ENCODE results near the gene PLXNA1. TPM values are rescaled to one million over a fixed set of nuclear protein-coding genes. Genes with fewer than 3 reads are reported as not detected.

PLXNA1 gene
- total RNA-seq, 1 experiment from 2014 or later, result 44.4 TPM

DNA sequence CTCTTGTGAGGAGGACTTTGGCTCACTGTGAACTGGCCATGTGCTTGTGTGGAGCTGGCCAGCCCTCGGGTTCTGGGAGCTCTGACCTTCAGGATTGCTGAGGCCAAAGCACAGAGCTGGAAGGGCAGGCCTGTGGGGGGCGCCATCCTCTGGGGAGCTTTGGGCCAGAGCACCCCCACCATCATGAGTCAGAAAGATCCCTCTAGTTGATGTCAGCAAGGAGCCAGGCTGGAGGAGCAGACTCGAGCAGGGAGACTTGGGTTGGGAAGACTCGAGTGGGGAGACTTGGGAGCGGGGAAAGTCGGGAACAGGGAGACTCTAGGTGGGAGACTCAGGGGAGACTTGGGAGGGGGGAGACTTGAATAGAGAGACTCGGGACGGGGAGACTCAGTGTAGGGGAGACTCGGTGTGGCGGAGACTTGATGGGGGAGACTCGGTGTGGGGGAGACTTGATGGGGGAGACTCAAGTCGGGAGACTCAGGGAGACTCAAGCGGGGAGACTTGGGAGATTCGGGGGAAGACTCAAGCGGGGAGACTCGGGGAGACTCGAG, 37.7 kb upstream of the PLXNA1 start:
- no peak for DNase-seq (ENCODE audit: low read depth in 1 of 2, low spot score in 2 of 2)
- Histone ChIP-seq H3K27me3 (replicated peaks) (no peaks in the 10 kb centered on the region), H3K4me3 (no peak overlapping the region), H3K27ac (no peak overlapping the region), H3K4me1 (replicated peaks) (no peaks in the 10 kb centered on the region), H3K9me3 (replicated peaks) (no peaks in the 10 kb centered on the region), H3K36me3 (no peaks in the 10 kb centered on the region)

DNA sequence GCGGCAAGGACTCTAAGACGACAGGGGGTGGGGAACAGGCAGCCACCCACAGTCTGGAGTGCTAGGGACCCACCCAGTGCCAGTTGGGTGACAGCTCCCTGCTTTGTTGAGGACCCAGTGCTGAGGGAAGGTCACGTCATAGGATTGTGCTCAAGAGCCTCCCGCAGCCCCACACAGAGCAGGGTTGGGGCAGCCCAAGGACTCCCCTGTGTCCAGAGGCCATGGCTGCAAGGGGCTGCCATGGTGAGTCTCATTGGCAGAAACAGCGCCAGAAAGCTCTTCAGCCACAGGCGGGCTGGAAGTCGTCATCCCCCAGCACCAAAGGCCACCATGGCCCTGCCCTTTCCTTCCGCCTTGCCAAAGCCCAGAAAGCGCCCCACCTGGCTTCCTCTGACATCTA, 37.0 kb upstream of the PLXNA1 start:
- H3K27me3 ChIP-seq (replicated peaks), result no peaks in the 10 kb centered on the region
- no peak for DNase-seq (ENCODE audit: low read depth in 1 of 2, low spot score in 2 of 2)
- H3K4me1 ChIP-seq (replicated peaks), result no peaks in the 10 kb centered on the region
- no peaks in the 10 kb centered on the region for H3K9me3 ChIP-seq (replicated peaks)
- no peak overlapping the region for H3K27ac ChIP-seq
- H3K36me3 ChIP-seq, result no peaks in the 10 kb centered on the region
- no peak overlapping the region for H3K4me3 ChIP-seq

DNA sequence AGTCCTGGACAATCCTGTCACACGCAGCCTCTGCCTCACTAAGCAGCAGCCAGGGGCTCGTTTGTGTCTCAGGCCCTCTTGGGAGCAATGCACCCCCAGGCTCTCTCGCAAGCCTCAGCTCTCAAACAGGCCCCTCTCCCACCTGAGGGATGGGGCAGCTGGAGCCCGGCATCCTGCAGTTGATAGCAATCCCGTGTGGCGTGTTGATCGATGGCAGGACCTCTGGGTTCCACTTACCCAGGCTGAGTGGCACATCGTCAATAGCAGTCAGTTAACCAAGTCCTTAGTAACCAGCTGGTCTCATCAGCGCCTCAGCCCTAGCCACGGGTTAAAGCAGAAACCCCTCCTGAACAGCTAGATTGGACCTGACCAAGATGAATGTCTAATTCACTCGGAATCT, 36.5 kb upstream of the PLXNA1 start:
- Histone ChIP-seq H3K4me1 (replicated peaks) (no peaks in the 10 kb centered on the region), H3K9me3 (replicated peaks) (no peaks in the 10 kb centered on the region), H3K27ac (no peak overlapping the region), H3K36me3 (no peaks in the 10 kb centered on the region), H3K27me3 (replicated peaks) (no peaks in the 10 kb centered on the region), H3K4me3 (no peak overlapping the region)
- DNase-seq (ENCODE audit: low read depth in 1 of 2, low spot score in 2 of 2), result no peak

DNA sequence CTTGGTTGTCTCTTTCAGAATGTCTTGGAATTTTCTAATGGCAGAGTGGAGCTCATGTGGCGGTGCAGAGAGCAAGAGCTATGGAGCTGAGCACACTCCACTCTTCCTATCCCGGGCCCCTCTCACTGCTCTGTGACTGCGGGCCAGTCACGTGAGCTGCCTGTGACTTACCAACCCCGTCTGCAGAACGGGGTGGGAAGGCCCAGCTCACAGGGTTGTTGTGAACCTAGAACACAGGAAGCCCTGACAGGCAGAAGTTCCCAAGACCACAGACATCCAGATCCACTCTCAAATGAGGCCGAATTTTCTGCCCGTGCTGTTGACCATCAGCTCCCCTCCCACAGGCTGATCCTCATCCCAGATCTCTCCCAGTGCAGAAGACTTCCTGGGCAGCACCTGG, 35.5 kb upstream of the PLXNA1 start:
- Histone ChIP-seq H3K27me3 (replicated peaks) (no peaks in the 10 kb centered on the region), H3K4me3 (no peak overlapping the region), H3K36me3 (no peaks in the 10 kb centered on the region), H3K4me1 (replicated peaks) (peaks cover 6% of the 10 kb centered on the region; the same call in 1 of the 2 replicates), H3K9me3 (replicated peaks) (no peaks in the 10 kb centered on the region), H3K27ac (no peak overlapping the region)
- no peak for DNase-seq (ENCODE audit: low read depth in 1 of 2, low spot score in 2 of 2)

DNA sequence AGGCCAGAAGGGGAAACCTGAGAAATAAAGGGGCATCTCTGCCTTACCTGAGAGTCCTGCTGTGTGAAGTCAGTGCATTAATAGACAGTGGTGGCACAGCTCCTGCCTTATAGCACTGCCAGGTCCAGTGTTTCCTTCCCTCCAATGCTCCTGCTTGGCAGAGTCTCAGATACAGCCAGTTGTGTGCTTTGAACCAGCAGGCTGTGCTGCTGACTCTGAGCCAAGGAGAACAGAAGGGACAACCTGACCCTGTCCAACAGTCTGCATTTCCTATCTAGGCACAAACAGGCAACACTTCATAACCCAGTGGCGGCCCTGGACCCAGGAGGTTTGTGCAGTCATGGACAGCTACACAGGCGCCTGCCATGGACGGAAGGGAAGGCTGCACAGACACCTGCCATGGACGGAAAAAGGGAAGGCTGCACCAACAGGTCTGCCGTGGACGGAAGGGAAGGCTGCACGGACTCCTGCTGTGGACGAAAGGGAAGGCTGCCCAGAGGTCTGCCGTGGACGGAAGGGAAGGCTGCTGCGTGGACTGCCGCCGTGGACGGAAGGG, 33.9 kb upstream of the PLXNA1 start:
- peaks cover 8% of the 10 kb centered on the region for H3K4me1 ChIP-seq (replicated peaks)
- H3K9me3 ChIP-seq (replicated peaks), result no peaks in the 10 kb centered on the region
- H3K36me3 ChIP-seq, result no peaks in the 10 kb centered on the region
- DNase-seq (ENCODE audit: low read depth in 1 of 2, low spot score in 2 of 2), result no peak
- no peak overlapping the region for H3K27ac ChIP-seq
- H3K27me3 ChIP-seq (replicated peaks), result no peaks in the 10 kb centered on the region
- no peak overlapping the region for H3K4me3 ChIP-seq

DNA sequence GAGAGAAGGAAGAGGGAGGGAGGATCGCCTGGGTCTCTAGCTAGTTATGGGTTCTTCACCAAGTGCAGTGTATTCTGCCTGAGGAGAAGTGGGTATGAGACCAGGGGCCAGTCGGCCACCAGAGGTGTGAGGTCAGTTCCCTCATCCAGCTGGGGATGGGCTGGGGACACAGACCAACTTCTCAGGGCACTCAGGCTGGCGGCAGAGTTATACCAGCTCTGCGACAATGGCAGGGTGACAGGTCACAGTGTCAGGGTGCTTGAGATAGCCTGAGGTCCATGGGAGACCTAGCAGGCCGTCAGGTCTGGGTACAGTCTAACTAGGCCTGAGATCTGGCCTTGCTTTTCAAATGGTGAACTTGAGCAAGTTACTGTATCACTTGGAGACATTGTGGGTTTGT, 31.4 kb upstream of the PLXNA1 start:
- Histone ChIP-seq H3K27me3 (replicated peaks) (no peaks in the 10 kb centered on the region), H3K4me3 (no peak overlapping the region), H3K36me3 (no peaks in the 10 kb centered on the region), H3K4me1 (replicated peaks) (peaks cover 13% of the 10 kb centered on the region), H3K9me3 (replicated peaks) (no peaks in the 10 kb centered on the region), H3K27ac (no peak overlapping the region)
- no peak for DNase-seq (ENCODE audit: low read depth in 1 of 2, low spot score in 2 of 2)

DNA sequence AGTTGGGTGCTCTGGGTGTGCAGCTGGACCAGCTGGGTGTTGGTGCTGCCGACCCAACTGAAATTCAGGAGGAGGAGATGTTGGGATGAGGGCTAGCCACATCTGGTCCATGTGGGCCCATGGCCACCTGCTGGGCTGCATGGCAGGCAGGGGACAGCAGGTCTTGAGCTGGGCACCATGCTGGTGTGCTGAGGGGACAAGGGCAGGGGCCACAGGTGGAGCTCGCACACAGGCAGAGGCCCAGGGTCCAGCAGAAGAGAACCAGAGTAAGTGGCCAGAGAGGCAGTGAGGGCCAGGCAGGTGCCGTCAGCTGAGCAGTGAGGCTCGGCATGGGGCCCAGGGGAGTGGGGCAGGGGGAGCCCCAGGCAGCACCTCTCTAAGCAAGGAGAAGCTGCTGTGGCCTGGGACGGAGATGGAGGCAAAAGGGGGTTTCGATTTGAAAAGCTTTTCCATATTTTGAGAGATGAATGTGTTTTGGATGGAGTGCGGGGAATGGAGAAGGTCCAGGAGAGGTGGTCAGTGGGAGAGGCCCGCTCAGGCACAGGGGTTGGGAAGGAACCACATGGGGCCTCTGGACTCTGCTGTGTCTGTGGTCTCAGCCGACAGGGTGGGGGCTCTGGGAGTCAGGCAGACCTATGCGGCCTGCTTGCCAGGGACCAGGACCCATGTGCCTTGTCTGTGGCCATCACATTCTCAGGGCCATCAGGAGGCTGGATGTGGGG, 30.5 kb upstream of the PLXNA1 start:
- Histone ChIP-seq H3K9me3 (replicated peaks) (no peaks in the 10 kb centered on the region), H3K27me3 (replicated peaks) (no peaks in the 10 kb centered on the region), H3K4me3 (no peak overlapping the region), H3K27ac (no peak overlapping the region), H3K36me3 (no peaks in the 10 kb centered on the region), H3K4me1 (replicated peaks) (peaks cover 13% of the 10 kb centered on the region)
- DNase-seq (ENCODE audit: low read depth in 1 of 2, low spot score in 2 of 2), result no peak

DNA sequence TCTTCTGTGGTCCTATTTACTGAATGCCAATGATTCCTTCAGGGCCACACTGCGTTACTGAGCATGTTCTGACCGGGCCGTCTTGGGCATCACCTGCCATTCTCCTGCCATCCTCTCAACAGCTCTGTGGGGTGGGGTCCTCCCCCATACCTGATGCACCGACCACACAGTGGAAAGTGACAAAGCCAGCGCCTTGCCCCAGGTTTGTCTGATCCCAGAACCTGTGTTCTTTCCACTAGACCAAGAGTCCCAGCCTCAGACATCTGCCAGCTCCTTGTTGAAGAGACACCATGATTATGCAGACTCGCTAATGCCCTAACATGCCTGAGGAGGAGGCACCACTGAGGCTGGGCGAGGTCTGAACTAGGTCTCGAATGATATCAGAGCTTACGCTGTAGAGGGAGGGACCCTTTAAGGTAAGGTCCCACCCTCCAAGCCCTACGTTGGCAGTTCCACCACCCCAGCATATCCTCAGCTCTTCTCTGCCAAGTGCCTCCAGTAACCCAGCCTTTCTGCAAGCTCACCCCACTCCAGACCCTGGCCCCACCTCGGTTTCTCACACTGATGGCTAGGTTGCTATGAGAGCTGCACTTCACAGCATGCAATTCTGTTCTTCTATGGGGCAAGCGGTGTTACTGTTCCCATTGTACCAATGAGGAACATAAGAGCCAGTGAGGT, 29.8 kb upstream of the PLXNA1 start:
- DNase-seq (ENCODE audit: low read depth in 1 of 2, low spot score in 2 of 2), result no peak
- H3K36me3 ChIP-seq, result no peaks in the 10 kb centered on the region
- H3K27me3 ChIP-seq (replicated peaks), result no peaks in the 10 kb centered on the region
- no peaks in the 10 kb centered on the region for H3K9me3 ChIP-seq (replicated peaks)
- H3K4me1 ChIP-seq (replicated peaks), result peaks cover 13% of the 10 kb centered on the region
- no peak overlapping the region for H3K27ac ChIP-seq
- no peak overlapping the region for H3K4me3 ChIP-seq

DNA sequence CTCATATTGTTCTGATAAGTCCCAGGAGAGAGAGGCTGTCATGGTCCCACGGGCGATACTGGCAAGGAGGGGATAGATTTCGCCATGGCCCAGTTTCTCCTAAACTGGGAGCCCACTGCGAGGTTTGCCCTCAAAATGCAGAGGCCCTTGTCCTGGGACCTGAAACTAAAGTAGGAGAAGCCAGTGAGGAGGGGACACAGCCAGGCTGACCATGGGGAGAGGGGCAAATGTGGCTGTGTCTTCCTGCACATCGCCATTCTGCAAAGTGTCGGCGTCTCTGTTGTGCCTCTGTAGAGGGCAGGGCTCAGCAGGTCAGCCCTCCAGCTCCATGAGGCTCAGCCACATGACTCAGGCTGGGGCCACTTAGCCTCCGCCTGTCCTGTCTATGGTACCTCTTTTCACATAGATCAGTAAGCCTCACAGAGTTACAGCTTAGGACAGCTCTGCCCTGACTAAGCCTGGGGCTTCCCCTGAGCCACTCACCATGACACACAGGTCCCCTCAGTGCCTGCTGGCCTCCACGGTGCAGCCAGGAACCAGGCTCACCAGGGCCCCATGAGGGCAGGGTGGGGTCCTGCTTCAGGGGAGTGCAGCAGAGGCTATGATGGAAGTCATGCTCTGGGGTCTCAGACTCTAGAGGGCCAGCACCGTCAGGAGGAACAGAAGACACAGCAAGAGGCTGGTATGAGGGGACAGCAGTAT, 28.6 kb upstream of the PLXNA1 start:
- DNase-seq (ENCODE audit: low read depth in 1 of 2, low spot score in 2 of 2), result no peak
- Histone ChIP-seq H3K4me3 (no peak overlapping the region), H3K9me3 (replicated peaks) (no peaks in the 10 kb centered on the region), H3K36me3 (no peaks in the 10 kb centered on the region), H3K4me1 (replicated peaks) (peaks cover 13% of the 10 kb centered on the region), H3K27ac (no peak overlapping the region), H3K27me3 (replicated peaks) (no peaks in the 10 kb centered on the region)

DNA sequence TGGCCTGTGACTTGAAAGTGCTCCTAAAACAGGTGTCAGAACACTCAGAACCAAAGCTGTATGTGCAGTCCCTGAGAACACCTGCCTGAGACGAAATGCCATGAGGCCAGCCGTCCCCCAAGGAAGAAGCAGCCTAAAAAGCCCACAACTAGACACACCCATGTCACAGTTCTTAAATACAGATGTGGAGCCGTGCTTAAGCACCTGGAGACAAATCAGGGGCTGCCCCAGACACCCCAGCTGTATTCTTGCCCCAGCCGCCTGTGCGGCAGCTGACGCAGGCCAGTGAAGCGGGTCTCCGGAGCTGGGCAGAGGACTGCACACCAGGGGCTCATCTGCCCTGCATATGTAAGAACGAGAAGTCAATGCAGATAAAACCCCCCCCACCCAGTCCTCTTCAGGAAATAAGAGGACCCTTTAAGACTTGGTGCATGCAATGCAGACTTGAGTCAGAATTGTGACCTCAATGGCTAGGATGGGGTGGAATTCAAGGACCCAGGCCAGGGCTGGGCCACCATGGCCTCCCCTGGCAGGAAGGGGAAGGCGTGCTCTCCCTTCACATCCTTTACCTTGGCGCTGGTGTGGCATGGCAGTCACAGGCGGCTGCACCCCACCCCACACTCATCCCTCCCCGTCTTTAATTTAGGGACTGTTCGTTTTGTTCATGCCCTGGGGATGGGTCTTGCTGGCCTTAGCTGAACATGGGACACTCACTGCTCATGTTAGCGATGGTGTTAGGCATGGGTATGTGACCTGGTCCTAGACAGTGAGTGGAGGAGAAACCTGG, 27.7 kb upstream of the PLXNA1 start:
- no peaks in the 10 kb centered on the region for H3K36me3 ChIP-seq
- peaks cover 20% of the 10 kb centered on the region for H3K4me1 ChIP-seq (replicated peaks)
- no peak for DNase-seq (ENCODE audit: low read depth in 1 of 2, low spot score in 2 of 2)
- H3K9me3 ChIP-seq (replicated peaks), result no peaks in the 10 kb centered on the region
- H3K27me3 ChIP-seq (replicated peaks), result no peaks in the 10 kb centered on the region
- no peak overlapping the region for H3K4me3 ChIP-seq
- no peak overlapping the region for H3K27ac ChIP-seq

DNA sequence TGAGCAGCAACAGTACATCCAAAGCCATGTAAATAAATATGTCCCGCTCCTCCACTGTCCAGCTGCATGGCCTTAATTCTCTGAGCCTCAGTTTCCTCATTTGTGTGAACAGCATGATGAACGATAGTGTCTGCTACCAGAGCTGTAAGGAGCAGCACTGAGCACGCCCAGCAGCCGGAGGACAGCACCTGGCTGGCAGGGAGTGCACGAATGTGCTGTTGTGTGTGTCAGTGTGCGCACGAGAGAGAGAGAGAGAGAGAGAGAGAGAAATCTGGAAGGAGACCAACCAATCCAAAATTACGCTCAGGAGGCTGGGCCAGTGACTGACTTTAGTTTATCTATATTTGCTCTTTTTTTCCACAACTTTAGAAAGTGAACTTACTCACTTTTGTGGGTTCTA, 26.6 kb upstream of the PLXNA1 start:
- DNase-seq (ENCODE audit: low read depth in 1 of 2, low spot score in 2 of 2), result no peak
- no peaks in the 10 kb centered on the region for H3K27me3 ChIP-seq (replicated peaks)
- no peaks in the 10 kb centered on the region for H3K9me3 ChIP-seq (replicated peaks)
- no peaks in the 10 kb centered on the region for H3K36me3 ChIP-seq
- no peak overlapping the region for H3K4me3 ChIP-seq
- no peak overlapping the region for H3K27ac ChIP-seq
- H3K4me1 ChIP-seq (replicated peaks), result peaks cover 31% of the 10 kb centered on the region

DNA sequence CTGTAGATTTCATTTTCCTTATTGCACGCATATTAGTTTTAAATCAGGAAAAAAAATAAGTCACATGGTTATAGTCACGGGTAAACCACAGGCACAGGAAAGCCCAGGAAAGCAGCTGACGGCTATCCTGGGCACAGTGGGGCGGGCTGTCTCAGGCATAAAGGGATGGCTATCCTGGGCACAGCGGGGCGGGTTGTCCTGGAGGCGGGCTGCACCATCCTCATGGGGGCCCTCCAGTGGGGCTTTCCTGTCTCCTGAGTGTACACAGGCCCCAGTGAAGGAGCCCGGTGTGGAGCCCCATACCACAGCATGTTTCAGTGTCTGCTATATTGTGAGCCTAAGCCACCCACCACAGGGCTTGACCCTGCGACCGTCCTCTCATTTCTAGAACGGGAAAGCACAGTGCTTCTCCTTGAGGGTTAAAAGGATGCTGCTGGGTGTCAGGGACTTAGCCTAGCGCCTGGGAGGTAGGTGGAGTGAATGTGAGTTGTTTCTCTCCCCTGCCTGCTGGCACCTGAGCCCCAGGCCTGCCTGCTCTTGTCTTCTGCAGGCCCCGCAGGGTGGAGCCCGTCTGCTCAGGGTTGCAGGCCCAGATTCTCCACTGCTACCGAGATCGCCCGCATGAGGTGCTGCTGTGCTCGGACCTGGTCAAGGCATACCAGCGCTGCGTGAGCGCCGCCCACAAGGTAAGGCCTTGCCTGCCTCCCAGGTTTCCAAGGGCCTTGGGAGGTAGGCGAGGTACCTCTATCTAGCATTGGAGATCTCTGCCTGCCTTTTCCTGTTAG, 25.9 kb upstream of the PLXNA1 start:
- H3K4me1 ChIP-seq (replicated peaks), result peaks cover 27% of the 10 kb centered on the region
- no peaks in the 10 kb centered on the region for H3K36me3 ChIP-seq
- DNase-seq (ENCODE audit: low read depth in 1 of 2, low spot score in 2 of 2), result no peak
- H3K9me3 ChIP-seq (replicated peaks), result no peaks in the 10 kb centered on the region
- no peak overlapping the region for H3K4me3 ChIP-seq
- H3K27ac ChIP-seq, result no peak overlapping the region
- H3K27me3 ChIP-seq (replicated peaks), result no peaks in the 10 kb centered on the region

Measured in SJSA1 (cell line).